Activated naive CD8-positive, alpha-beta T cell treated with anti-CD3 and anti-CD28 coated beads, Interleukin-2, amount 50 U/mL, for 24 hours (primary cell): Measurements from ENCODE around the gene COL15A1.

Experiments
- ATAC-seq: fragments of 150-1000 bp; cut with Tn5 transposase; one replicate; pipeline ENCODE4 v1.10.0; 2021
- DNase-seq: peaks from one replicate; pipeline ENCODE4 v3.0.0; 2021
- H3K27ac Mint-ChIP-seq: one replicate; pipeline ENCODE4 v1.8.0; 2021; ENCODE audit warnings: mild to moderate bottlenecking, mixed read lengths
- H3K27me3 Mint-ChIP-seq: one replicate; pipeline ENCODE4 v1.8.0; 2021; ENCODE audit warnings: mixed read lengths
- H3K36me3 Mint-ChIP-seq: one replicate; pipeline ENCODE4 v1.8.0; 2021; ENCODE audit warnings: low read depth, mixed read lengths
- H3K4me1 Mint-ChIP-seq: one replicate; pipeline ENCODE4 v1.8.0; 2021; ENCODE audit warnings: mixed read lengths
- H3K4me3 Mint-ChIP-seq: one replicate; pipeline ENCODE4 v1.8.0; 2021; ENCODE audit warnings: mild to moderate bottlenecking, moderate library complexity, mixed read lengths
- H3K9me3 Mint-ChIP-seq: one replicate; pipeline ENCODE4 v1.8.0; 2021; ENCODE audit warnings: mixed read lengths

The COL15A1 gene

DNA sequence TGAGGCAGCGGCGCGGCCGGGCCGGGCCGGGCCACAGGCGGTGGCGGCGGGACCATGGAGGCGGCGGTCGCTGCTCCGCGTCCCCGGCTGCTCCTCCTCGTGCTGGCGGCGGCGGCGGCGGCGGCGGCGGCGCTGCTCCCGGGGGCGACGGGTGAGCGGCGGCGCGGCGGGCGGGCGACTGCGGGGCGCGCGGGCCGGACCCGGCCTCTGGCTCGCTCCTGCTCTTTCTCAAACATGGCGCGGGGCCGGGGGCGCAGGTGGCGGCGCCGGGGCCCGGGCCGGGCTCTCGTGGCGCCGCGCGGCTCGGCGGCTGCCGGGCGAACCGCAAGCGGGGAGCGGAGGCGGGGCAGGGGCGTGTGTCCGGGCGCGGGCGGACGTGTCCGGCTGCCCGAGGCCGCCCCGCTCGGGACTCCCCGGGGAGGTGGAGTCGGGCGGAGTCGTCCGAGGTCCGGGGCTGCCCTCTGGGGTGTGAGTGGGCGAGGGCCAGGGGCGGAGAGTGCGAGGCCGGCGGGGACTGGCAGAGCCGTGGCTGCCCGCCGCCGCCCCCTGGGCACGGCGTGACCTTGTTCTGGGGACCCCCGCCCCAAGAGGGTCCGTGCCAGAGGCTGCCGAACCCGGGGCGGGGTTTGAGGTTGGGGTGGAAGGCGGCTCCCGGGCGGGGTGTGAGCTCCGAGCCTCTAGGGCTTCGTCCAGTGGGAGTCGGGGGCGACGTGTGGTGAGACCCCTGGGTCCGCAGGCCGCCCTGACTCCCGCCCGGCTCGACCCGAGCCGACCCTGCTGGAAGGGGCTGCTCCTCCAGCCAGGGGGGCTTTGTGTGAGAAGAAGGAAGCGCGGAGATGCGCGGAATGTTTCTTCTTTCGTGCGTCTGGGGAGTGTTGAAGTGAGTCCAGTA lies 161.7 kb downstream of the COL15A1 start:
- Mint-ChIP-seq H3K27me3 (no peaks in the 10 kb centered on the region), H3K27ac (peak overlapping the region; percentile 76), H3K4me3 (peak overlapping the region; percentile 83), H3K4me1 (peaks cover 60% of the 10 kb centered on the region), H3K36me3 (peaks cover 4% of the 10 kb centered on the region), H3K9me3 (no peaks in the 10 kb centered on the region)
- ATAC-seq: peak; percentile 8
- DNase-seq: peak; percentile 58

DNA sequence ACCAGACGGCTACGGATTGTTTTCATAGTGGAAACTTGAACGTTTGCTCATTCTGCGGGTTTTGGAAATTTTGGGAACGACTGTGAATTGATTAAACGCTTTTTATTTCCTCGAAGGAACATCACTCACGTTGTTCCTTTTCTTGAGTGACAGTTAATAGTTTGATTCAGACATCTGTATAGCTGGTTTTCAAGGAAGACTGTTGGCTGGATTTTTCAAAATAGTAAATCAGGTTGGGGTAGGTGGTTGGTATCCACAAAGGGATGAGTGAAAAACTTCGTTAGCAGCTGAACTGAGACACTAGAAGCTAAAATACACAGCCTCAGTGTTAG lies 162.3 kb downstream of the COL15A1 start:
- ATAC-seq: no peak
- no peaks in the 10 kb centered on the region for H3K9me3 Mint-ChIP-seq
- peak overlapping the region; percentile 83 for H3K4me3 Mint-ChIP-seq
- peaks cover 4% of the 10 kb centered on the region for H3K36me3 Mint-ChIP-seq
- peaks cover 64% of the 10 kb centered on the region for H3K4me1 Mint-ChIP-seq
- H3K27me3 Mint-ChIP-seq: no peaks in the 10 kb centered on the region
- no peak for DNase-seq
- H3K27ac Mint-ChIP-seq: peak overlapping the region; percentile 76

DNA sequence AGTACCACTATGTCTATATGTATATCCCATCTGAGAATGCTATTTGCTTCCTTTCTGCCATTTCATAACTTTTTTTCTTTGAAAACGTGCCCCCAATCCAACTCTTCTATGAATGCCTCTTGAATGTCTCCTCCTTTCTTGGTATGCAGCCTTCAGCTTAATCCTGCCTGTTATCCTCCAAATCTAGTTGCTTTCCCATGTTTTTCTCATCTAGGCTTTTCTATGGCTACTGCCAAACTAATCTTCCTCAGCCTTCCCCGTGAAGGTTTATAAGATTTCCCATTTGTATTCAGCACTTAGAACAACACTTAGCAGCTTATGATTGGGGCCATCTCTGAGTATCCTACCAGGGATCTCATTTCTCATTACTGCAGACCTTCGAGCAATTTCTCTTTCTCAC lies 163.7 kb downstream of the COL15A1 start:
- Mint-ChIP-seq H3K4me3 (peak overlapping the region; percentile 83), H3K36me3 (peaks cover 4% of the 10 kb centered on the region), H3K27ac (no peak overlapping the region), H3K9me3 (no peaks in the 10 kb centered on the region), H3K27me3 (no peaks in the 10 kb centered on the region), H3K4me1 (peaks cover 75% of the 10 kb centered on the region)
- DNase-seq (no peak), ATAC-seq (no peak)

DNA sequence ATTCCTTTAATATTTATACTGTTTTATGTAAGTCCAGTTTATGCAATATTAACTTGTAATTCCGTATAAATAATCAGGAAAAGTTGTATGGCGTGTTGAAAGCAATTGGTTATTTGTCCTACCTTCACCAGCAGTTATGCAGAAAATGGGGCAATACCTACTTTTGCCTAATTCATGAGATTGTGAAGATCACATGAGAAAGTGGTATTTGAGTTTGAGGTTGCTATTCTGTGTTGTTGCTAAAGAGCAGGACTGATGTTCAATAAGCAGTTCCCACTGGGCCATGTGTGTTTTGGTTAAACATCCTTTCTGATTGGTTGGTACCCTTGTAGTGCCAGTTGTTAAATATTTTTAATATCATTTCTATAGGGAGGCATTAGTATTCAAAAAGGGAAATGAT lies 164.4 kb downstream of the COL15A1 start:
- no peaks in the 10 kb centered on the region for H3K27me3 Mint-ChIP-seq
- no peaks in the 10 kb centered on the region for H3K9me3 Mint-ChIP-seq
- H3K4me3 Mint-ChIP-seq: no peak overlapping the region
- peaks cover 80% of the 10 kb centered on the region for H3K4me1 Mint-ChIP-seq
- no peak overlapping the region for H3K27ac Mint-ChIP-seq
- ATAC-seq: no peak
- no peak for DNase-seq
- H3K36me3 Mint-ChIP-seq: peaks cover 4% of the 10 kb centered on the region

DNA sequence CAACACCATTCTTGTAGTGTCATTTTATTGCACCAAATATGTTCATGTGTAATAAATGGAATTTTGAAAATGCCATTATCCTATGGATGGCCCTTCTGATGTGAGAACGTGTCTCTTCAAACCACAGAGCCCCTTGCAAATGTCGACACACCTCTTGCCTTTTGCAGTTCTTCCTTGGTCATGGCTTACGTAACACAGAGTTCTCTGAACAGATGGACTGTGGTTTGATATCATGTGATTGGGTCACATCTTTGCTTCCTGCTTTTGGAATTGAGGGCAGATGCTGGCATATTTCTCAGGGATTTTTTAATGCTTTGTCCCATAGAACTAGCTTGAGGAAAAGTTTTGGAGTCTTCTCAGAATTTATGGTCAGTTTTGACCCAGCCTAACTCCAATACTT lies 165.8 kb downstream of the COL15A1 start:
- Mint-ChIP-seq H3K27ac (peak overlapping the region; percentile 29), H3K4me3 (no peak overlapping the region), H3K27me3 (no peaks in the 10 kb centered on the region), H3K9me3 (no peaks in the 10 kb centered on the region), H3K36me3 (peaks cover 4% of the 10 kb centered on the region), H3K4me1 (peaks cover 81% of the 10 kb centered on the region)
- DNase-seq (no peak), ATAC-seq (no peak)

DNA sequence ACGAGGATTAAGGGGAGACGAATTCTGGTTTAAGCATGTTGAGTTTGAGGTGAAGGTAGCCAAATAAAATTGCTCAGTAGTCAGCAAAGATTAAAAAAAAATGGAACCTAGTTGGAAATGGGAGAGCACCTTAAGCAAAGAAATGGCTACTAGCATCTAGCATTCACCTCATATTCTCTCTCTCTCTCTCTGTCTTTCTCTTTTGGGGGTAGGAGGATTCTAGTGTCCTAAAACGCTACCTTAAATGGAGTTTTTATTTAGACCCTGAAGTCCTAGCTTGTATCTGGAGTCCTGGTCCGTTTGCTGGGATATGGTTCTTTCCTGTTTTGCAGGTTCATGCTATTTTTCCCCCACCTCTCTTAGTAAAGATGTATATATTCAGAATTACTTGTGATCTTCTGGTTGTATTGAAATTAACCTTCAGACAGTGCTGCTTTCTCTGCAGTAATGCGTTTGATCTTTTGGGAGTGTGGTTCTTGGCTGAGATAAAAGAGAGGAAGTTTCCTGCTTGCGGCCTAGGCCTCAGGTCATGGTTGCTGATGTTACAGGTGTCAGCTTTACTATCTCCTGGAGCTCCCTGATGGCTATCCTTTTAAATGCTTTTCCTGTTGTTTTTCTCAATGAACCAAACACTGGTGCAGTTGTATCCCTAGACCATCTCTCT lies 169.2 kb downstream of the COL15A1 start:
- DNase-seq (no peak), ATAC-seq (peak; percentile 85)
- no peak overlapping the region for H3K27ac Mint-ChIP-seq

DNA sequence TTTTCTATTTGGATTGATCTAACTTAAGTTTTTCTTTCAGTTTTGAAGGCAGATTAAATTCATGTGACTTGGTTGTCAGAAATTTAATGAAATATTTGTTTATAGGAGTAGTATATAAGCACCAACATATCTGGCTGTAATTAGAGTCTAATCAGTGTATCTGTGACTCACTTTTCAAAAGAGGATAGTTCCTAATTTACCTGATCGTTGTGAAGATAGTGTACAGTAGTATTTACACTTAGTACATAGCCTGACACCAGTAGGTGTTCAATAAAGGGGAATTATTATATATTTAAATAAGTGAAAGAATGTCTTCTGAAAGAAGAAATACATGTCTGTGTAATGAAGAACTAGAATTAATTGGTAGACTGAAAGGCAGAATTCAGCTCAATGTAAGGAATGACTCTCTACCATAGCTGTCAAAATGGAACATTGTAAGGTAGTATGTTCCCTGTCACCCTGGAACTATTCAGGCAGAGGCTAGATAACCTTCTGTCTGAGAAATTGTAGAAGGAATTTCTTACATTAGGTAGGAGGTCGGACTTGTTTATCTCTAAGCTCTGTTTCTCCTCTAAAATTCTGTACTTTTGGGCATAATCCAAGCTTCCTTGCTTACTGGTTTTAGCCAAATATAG lies 169.8 kb downstream of the COL15A1 start:
- peak overlapping the region; percentile 40 for H3K4me3 Mint-ChIP-seq
- H3K27me3 Mint-ChIP-seq: no peaks in the 10 kb centered on the region
- no peak overlapping the region for H3K27ac Mint-ChIP-seq
- no peak for DNase-seq
- no peak for ATAC-seq
- peaks cover 4% of the 10 kb centered on the region for H3K36me3 Mint-ChIP-seq
- H3K9me3 Mint-ChIP-seq: no peaks in the 10 kb centered on the region
- peaks cover 86% of the 10 kb centered on the region for H3K4me1 Mint-ChIP-seq

More for the DNA sequence above, 169.2 kb downstream of the COL15A1 start:
- Mint-ChIP-seq H3K27me3 (no peaks in the 10 kb centered on the region), H3K36me3 (peaks cover 4% of the 10 kb centered on the region), H3K4me1 (peaks cover 87% of the 10 kb centered on the region), H3K4me3 (peak overlapping the region; percentile 40), H3K9me3 (no peaks in the 10 kb centered on the region)

DNA sequence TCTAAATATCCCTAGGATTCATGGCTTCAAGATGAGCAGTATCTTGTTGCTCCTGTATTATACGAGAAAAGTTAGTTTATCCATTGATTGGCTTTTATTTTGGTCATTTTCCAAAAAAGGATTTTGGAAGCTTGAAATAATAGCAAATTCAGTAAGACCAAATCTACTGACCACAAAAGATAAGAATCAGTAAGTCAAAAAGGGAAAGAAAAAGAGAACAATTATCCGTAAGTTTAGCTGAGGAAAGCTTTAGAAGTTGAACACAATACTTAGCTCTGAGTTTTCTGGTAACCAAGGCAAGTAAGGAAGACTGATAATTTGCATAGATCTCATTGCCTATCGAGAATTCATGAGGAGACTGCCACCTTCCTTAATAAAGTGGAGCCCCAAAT lies 170.3 kb downstream of the COL15A1 start:
- Mint-ChIP-seq H3K27me3 (no peaks in the 10 kb centered on the region), H3K4me3 (no peak overlapping the region), H3K4me1 (peaks cover 86% of the 10 kb centered on the region), H3K36me3 (peaks cover 3% of the 10 kb centered on the region), H3K9me3 (no peaks in the 10 kb centered on the region), H3K27ac (no peak overlapping the region)
- no peak for ATAC-seq
- no peak for DNase-seq

DNA sequence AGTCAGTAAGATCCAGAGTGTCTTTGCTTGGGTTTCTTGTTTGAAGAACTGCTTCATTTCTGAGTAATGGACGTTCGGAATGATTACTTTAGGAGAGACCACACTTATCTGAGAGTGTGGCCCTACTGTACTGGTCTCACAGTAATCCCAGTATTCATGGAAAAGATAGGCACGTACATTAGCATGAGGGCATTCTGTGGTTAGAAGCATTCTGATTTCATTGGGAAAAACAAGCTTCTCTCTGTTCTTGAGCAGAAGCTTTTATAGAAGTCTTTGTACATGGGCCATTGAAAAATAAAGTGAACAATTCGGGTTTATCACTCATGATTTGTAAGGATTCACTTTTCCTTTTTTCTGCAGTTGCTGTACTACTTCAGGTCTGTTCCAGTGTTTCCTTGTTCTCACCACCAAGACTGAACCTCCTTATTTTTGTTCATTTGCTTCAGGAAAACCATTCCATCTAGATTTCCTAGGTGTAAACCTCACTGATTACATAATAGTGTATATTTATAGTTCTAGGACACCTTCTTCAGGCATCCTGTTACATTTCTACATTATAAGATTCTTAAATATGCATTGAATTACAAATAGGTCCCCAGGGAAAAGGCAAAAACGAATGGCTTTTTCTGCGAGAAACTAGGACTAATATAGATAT lies 171.3 kb downstream of the COL15A1 start:
- Mint-ChIP-seq H3K4me1 (peaks cover 86% of the 10 kb centered on the region), H3K27ac (no peak overlapping the region), H3K27me3 (no peaks in the 10 kb centered on the region), H3K36me3 (no peaks in the 10 kb centered on the region), H3K9me3 (no peaks in the 10 kb centered on the region), H3K4me3 (no peak overlapping the region)
- DNase-seq (no peak), ATAC-seq (no peak)

DNA sequence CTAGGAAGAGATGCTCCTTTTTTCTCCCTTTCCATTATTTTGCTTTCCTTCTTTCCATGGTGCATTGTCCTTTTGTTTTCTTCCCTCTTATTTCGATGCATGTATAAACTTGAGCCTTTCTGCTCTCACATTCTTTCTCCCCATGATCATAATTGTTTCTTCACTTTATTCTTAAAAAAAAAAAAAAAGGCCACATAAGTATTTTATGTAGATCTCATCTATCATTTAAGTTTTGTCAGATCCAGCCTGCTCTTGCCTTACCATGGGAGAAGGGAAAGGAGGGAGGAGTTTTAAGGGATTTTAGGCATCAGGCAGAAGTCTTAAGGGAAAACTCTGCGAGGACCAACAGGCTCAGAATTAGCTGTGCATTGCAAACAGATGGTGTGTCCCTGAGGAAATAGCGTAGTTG lies 172.3 kb downstream of the COL15A1 start:
- H3K27me3 Mint-ChIP-seq: no peaks in the 10 kb centered on the region
- DNase-seq (no peak), ATAC-seq (no peak)
- no peaks in the 10 kb centered on the region for H3K36me3 Mint-ChIP-seq
- H3K4me3 Mint-ChIP-seq: no peak overlapping the region
- H3K4me1 Mint-ChIP-seq: peaks cover 86% of the 10 kb centered on the region
- no peaks in the 10 kb centered on the region for H3K9me3 Mint-ChIP-seq
- H3K27ac Mint-ChIP-seq: no peak overlapping the region

DNA sequence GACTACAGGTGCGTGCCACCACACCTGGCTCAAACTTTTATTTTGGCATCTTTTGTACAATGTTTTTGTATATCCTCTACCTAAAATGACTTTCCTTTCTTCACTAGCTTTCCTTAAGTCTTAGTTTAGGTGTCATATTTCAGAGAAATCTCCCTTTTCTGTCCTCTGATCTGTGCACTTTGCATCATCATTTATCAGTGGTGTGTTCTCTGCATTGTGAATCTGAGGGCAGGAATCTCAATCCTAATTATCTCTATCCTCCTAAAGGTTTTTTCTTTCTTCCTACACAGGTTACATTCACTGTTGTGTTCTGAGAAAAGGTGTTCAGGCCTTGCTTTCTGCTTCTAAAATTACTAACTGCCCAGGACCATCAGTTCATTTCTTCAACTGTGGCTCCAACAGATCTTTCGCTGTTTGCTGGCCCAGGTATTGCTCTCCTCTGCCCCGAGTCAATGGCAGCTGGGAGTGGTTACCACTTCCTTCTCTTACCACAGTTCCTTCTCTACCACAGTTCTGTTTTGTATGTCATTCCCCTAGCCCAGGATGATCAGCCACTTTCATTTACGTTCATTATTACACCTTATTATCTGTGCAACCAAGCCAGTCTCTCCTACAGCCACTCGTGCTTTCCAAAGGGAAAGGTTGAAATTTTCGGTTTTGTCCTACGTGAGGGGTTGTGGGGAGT lies 175.2 kb downstream of the COL15A1 start:
- DNase-seq (peak; percentile 42), ATAC-seq (peak; percentile 99)
- Mint-ChIP-seq H3K27me3 (no peaks in the 10 kb centered on the region), H3K4me1 (peaks cover 88% of the 10 kb centered on the region), H3K9me3 (no peaks in the 10 kb centered on the region), H3K4me3 (peak overlapping the region; percentile 72), H3K27ac (peak overlapping the region; percentile 84), H3K36me3 (no peaks in the 10 kb centered on the region)

DNA sequence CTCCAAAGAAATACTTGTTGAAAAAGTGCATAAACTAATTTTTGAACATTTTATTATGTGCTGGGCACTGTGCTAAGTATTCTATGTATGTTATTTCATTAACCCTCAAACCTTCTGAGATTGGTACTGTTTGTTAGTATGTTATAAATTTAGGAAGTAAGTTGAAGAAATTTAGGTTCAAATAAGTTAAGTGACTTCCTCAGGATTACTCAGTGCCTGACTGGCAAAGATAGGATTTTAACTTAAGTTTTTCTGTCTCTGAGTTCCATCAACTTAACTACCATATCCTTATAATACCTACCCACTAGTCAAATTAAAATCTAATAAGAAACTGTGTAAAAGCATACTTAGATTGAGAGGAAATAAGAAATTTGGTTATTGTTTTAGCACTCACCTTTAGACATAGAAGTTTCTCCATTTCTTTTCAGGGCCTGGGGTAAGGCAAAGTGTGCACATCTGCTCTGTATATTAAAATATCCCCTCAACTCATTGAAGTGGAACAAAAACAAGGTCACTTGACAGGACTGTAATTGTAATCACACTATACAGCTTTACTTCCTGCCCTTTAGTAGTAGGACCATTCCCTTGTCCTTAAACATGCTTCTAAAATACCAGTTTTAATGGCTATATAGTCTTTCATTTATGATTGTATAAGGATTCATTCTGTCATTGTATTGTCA lies 176.4 kb downstream of the COL15A1 start:
- peaks cover 4% of the 10 kb centered on the region for H3K9me3 Mint-ChIP-seq
- H3K36me3 Mint-ChIP-seq: no peaks in the 10 kb centered on the region
- H3K27me3 Mint-ChIP-seq: no peaks in the 10 kb centered on the region
- DNase-seq: no peak
- no peak for ATAC-seq
- H3K4me1 Mint-ChIP-seq: peaks cover 86% of the 10 kb centered on the region
- no peak overlapping the region for H3K27ac Mint-ChIP-seq
- no peak overlapping the region for H3K4me3 Mint-ChIP-seq
